Lower lobe of right lung (tissue), 2 donors: ENCODE results near the gene FECH. TPM values are rescaled to one million over a fixed set of nuclear protein-coding genes. Genes with fewer than 3 reads are reported as not detected.

Source experiments
- ATAC-seq, 2 donors: fragments of 200-7000 bp; cut with Tn5 transposase; one replicate each; pipeline ENCODE4 v1.9.1; 2020 to 2022; ENCODE audit warnings: mild to moderate bottlenecking in 2 of 2, moderate library complexity in 2 of 2
- DNase-seq: peaks from one replicate; pipeline ENCODE4 v3.0.0-alpha.2; 2020
- H3K27ac ChIP-seq: fragments of 200-600 bp; one replicate; pipeline ENCODE4 v1.8.0; 2022
- H3K27me3 ChIP-seq: fragments of 200-600 bp; one replicate; pipeline ENCODE4 v1.8.0; 2022; ENCODE audit warnings: low read depth
- H3K36me3 ChIP-seq: fragments of 200-600 bp; one replicate; pipeline ENCODE4 v1.8.0; 2022; ENCODE audit warnings: mild to moderate bottlenecking
- H3K4me1 ChIP-seq: fragments of 200-600 bp; one replicate; pipeline ENCODE4 v1.8.0; 2022
- H3K4me3 ChIP-seq: fragments of 200-600 bp; one replicate; pipeline ENCODE4 v1.8.0; 2022; ENCODE audit warnings: mild to moderate bottlenecking
- H3K9me3 ChIP-seq: fragments of 200-600 bp; one replicate; pipeline ENCODE4 v1.8.0; 2022
- intact Hi-C: fragments of 100-400 bp; cut with DNase I; formaldehyde crosslinking; loops from one replicate; pipeline ENCODE4 v1.11.0; 2022
- total RNA-seq: library from RNA; stranded (reverse); fragmentation: NEBNext Ultra II Directional; extraction: Animal tissue kit (Norgen Biotek cat#: 25700); gene quantifications from one replicate; pipeline ENCODE4 v1.2.1, GENCODE V29; 2021
- TF ChIP-seq, protein P1 (sequence below): fragments of 200-600 bp; IDR thresholded peaks from one replicate; pipeline ENCODE4 v1.8.0; 2022; ENCODE audit warnings: antibody characterized with exemption, mild to moderate bottlenecking
- donor health status: DM: no; HTN: yes; CAD: no; lungs with severe emphysema.

FECH gene
- total RNA-seq, 1 donor from 2014 or later = 25.7 TPM

DNA sequence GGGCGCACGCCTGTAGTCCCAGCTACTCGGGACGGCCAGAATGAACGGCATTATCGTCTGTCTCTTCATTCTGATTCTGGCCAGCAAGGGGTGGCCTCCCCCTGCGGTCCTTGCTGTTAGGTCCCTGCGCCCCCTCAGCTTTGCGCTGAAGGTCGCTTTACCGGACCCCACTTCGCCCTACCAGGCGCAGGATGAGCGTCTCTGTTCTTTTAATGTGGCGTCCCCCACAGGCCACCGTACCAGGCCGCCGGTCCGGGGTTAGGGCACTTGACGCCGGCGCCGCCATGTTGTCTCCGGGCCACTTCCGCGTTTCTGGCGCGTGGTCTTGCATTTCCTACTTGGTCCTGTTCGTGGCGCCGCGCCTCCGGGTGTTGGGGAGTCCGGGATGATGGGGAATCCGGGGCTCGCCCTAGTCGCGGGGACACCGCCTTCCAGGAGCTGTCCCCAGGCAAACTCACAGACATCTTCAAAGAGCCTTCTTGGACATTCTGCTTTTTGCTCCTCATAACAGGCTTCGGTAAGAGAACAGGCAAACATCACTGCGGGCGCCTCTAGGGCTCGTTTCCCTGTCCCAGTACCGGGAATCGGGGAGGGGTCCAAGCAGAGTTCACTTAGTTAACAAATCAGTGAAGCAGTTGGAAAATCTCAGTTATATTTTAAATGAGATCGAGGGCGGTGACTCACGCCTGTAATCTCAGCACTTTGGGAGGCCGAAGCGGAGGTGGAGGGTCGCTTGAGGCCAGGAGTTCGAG lies 43.7 kb upstream of the FECH start:
- TF ChIP-seq, protein P1, sequence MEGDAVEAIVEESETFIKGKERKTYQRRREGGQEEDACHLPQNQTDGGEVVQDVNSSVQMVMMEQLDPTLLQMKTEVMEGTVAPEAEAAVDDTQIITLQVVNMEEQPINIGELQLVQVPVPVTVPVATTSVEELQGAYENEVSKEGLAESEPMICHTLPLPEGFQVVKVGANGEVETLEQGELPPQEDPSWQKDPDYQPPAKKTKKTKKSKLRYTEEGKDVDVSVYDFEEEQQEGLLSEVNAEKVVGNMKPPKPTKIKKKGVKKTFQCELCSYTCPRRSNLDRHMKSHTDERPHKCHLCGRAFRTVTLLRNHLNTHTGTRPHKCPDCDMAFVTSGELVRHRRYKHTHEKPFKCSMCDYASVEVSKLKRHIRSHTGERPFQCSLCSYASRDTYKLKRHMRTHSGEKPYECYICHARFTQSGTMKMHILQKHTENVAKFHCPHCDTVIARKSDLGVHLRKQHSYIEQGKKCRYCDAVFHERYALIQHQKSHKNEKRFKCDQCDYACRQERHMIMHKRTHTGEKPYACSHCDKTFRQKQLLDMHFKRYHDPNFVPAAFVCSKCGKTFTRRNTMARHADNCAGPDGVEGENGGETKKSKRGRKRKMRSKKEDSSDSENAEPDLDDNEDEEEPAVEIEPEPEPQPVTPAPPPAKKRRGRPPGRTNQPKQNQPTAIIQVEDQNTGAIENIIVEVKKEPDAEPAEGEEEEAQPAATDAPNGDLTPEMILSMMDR = peak; percentile 84
- H3K4me1 ChIP-seq = peaks cover 14% of the 10 kb centered on the region
- peak overlapping the region; percentile 60 for H3K4me3 ChIP-seq
- no peaks in the 10 kb centered on the region for H3K27me3 ChIP-seq
- intact Hi-C loops = no loop called here
- H3K36me3 ChIP-seq = no peaks in the 10 kb centered on the region
- DNase-seq = peak; percentile 98
- H3K27ac ChIP-seq = peak overlapping the region; percentile 80
- H3K9me3 ChIP-seq = no peaks in the 10 kb centered on the region
- ATAC-seq = peak; percentile 99

DNA sequence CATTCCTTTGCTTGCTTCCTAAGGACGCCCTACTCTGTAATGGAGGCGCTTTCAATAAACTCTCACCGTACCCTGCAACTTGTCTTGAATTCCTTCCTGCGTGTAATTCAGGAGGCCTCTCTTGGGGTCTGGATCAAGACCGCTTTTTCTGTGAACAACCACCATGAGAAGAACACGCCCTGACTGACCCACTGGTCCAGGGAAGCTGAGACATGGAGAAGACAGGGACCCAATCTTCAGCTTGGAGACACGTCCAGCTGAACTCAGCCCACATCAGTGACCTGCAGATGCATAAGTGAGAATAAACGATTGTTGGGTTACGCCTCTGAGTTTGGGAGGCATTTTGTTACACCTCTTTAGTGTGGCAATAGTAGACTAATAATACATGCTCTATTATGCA lies 42.9 kb upstream of the FECH start:
- Histone ChIP-seq H3K4me3 (peak overlapping the region; percentile 60), H3K36me3 (no peaks in the 10 kb centered on the region), H3K4me1 (peaks cover 14% of the 10 kb centered on the region), H3K27ac (no peak overlapping the region), H3K27me3 (no peaks in the 10 kb centered on the region), H3K9me3 (no peaks in the 10 kb centered on the region)
- DNase-seq (no peak), ATAC-seq (no peak)
- intact Hi-C loops = no loop called here
- TF ChIP-seq, protein P1 = no peak

DNA sequence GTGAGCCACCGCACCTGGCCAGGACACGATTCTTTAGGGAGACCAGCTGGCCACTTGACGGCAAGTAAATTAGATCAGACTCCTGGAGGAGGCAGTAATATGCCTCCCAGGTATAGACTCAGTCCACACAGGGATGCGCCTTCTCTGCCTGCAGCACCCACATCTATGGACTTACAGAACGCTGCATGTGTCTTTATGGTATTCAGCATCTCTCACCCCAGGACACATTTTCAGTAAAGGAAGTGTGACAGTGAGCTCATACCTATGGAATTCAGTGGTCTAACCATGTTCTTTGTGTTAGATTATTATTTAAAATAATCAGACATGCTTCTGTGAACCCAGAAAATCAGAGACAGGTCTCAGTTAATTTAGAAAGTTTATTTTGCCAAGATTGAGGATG lies 41.0 kb upstream of the FECH start:
- no peaks in the 10 kb centered on the region for H3K9me3 ChIP-seq
- intact Hi-C loops = no loop called here
- TF ChIP-seq, protein P1 = no peak
- DNase-seq (no peak), ATAC-seq (no peak)
- no peaks in the 10 kb centered on the region for H3K36me3 ChIP-seq
- no peak overlapping the region for H3K27ac ChIP-seq
- no peak overlapping the region for H3K4me3 ChIP-seq
- peaks cover 14% of the 10 kb centered on the region for H3K4me1 ChIP-seq
- no peaks in the 10 kb centered on the region for H3K27me3 ChIP-seq

DNA sequence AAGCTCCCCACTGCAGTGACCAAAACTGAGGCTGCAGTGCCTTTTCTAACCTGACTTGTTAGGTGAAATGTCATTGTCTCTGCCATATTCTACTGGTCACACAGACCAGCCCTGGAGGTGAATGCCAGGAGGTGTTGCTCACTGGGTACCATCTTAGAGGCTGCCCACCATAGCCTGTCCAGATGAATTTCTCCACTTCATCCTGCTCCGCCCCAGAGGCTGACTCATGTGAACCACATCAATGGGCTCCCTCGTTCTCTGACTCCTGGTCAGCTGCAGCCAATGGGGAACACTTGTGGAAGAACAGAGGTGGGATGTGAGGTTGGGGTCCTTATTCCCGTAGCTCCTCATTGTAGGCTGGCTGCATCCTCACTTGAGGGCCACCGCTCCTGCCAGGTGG lies 38.5 kb upstream of the FECH start:
- DNase-seq = no peak
- no peaks in the 10 kb centered on the region for H3K27me3 ChIP-seq
- no peak overlapping the region for H3K4me3 ChIP-seq
- no peaks in the 10 kb centered on the region for H3K9me3 ChIP-seq
- peaks cover 11% of the 10 kb centered on the region for H3K4me1 ChIP-seq
- intact Hi-C loops = no loop called here
- no peak overlapping the region for H3K27ac ChIP-seq
- H3K36me3 ChIP-seq = peaks cover under 1% of the 10 kb centered on the region
- no peak for ATAC-seq
- TF ChIP-seq, protein P1 = no peak

DNA sequence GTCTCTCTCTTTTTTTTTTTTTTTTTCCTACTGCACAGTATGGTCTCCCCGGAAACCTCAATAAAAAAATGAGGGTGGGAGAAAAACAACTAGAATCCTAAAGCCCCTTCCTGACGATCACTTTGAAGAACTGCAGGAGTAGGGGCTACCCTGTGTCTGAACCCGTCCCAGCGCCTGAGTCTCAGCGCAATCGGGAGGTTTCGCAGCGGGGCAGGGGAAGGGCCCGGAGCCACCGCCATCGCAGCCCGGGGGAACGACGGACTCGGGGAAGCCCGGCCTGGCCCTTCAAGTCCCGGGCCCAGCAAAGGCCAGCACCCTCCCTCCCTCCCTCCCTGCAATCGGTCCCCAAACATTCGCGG lies 34.7 kb upstream of the FECH start:
- TF ChIP-seq, protein P1 = no peak
- peak; percentile 51 to 57 for ATAC-seq
- intact Hi-C loops = no loop called here
- H3K4me1 ChIP-seq = peaks cover 17% of the 10 kb centered on the region
- H3K36me3 ChIP-seq = peaks cover 35% of the 10 kb centered on the region
- H3K27ac ChIP-seq = peak overlapping the region; percentile 96
- no peak for DNase-seq
- H3K27me3 ChIP-seq = no peaks in the 10 kb centered on the region
- no peaks in the 10 kb centered on the region for H3K9me3 ChIP-seq
- peak overlapping the region; percentile 88 for H3K4me3 ChIP-seq
